Neural cell (in vitro differentiated cells): Measurements from ENCODE around the gene DNAH8. TPM values are rescaled to one million over a fixed set of nuclear protein-coding genes. Genes with fewer than 3 reads are reported as not detected.

ENCODE experiments used
- H2AFZ ChIP-seq: fragments of 200-600, 300-800 bp; sonication (generic), shearing (Covaris generic); 2 replicates; pipeline ENCODE4 v1.6.0; 2014; ENCODE audit warnings: low read depth, mild to moderate bottlenecking, antibody characterized with exemption, low read length, moderate library complexity
- H3F3A ChIP-seq: fragments of 200-600 bp; shearing (Covaris generic); 2 replicates; pipeline ENCODE4 v1.6.1; 2016; ENCODE audit warnings: mild to moderate bottlenecking, moderate library complexity, mixed read lengths, antibody characterized with exemption, low read length; ENCODE audit not compliant: insufficient read depth, poor library complexity, severe bottlenecking
- H3K27ac ChIP-seq: fragments of 200-600, 300-800 bp; sonication (generic), shearing (Covaris generic); 2 replicates; pipeline ENCODE4 v1.5.1; 2014; ENCODE audit warnings: mild to moderate bottlenecking, low read length, moderate library complexity
- H3K27me3 ChIP-seq: fragments of 300-800, 200-600 bp; sonication (generic), shearing (Covaris generic); 2 replicates; pipeline ENCODE4 v1.6.0; 2014; ENCODE audit warnings: mild to moderate bottlenecking, low read depth, low read length, moderate library complexity; ENCODE audit not compliant: insufficient read depth
- H3K36me3 ChIP-seq: fragments of 300-800, 200-600 bp; sonication (generic), shearing (Covaris generic); 2 replicates; pipeline ENCODE4 v1.5.1; 2014; ENCODE audit warnings: mild to moderate bottlenecking, antibody characterized with exemption, low read length, moderate library complexity; ENCODE audit not compliant: insufficient read depth
- H3K4me2 ChIP-seq: fragments of 300-800, 200-600 bp; sonication (generic), shearing (Covaris generic); 2 replicates; pipeline ENCODE4 v1.6.0; 2014; ENCODE audit warnings: mild to moderate bottlenecking, low read length
- H3K4me3 ChIP-seq: fragments of 300-800, 200-600 bp; sonication (generic), shearing (Covaris generic); 2 replicates; pipeline ENCODE4 v1.5.1; 2014; ENCODE audit warnings: mild to moderate bottlenecking, low read length, moderate library complexity
- H3K79me2 ChIP-seq: fragments of 200-600 bp; shearing (Covaris generic); replicated peaks from 2 replicates; pipeline ENCODE4 v1.6.0; 2014; ENCODE audit warnings: mild to moderate bottlenecking, low read length, moderate library complexity; ENCODE audit not compliant: insufficient read depth
- H3K9ac ChIP-seq: fragments of 300-800, 200-600 bp; sonication (generic), shearing (Covaris generic); 2 replicates; pipeline ENCODE4 v1.6.1; 2016; ENCODE audit warnings: mild to moderate bottlenecking, low read length, mixed read lengths
- H3K9me2 ChIP-seq: fragments of 200-600 bp; shearing (Covaris generic); 2 replicates; pipeline ENCODE4 v1.6.1; 2016; ENCODE audit warnings: mild to moderate bottlenecking, low read length, mixed read lengths; ENCODE audit not compliant: insufficient read depth
- H3K9me3 ChIP-seq: fragments of 200-600, 300-800 bp; sonication (generic), shearing (Covaris generic); 2 replicates; pipeline ENCODE4 v1.6.1; 2016; ENCODE audit warnings: mild to moderate bottlenecking, mixed run types, low read length, moderate library complexity, mixed read lengths
- H4K20me1 ChIP-seq: fragments of 200-600 bp; shearing (Covaris generic); 2 replicates; pipeline ENCODE4 v1.6.1; 2016; ENCODE audit warnings: mild to moderate bottlenecking, mixed run types; ENCODE audit not compliant: insufficient read depth
- CTCF ChIP-seq: fragments of 450-650 bp; IDR thresholded peaks from 2 replicates; pipeline ENCODE4 v1.5.1; 2014; ENCODE audit warnings: antibody characterized with exemption, mild to moderate bottlenecking, moderate library complexity; ENCODE audit not compliant: poor library complexity, severe bottlenecking
- EP300 ChIP-seq: fragments of 450-650 bp; conservative IDR thresholded peaks from 2 replicates; pipeline ENCODE4 v1.6.1; 2014; ENCODE audit warnings: antibody characterized with exemption, mild to moderate bottlenecking, moderate library complexity; ENCODE audit not compliant: poor library complexity, severe bottlenecking
- EZH2 ChIP-seq: fragments of 200-600, 300-800 bp; shearing (Covaris generic), sonication (generic); IDR thresholded peaks from 2 replicates; pipeline ENCODE4 v1.6.1; 2014; ENCODE audit warnings: antibody characterized with exemption, low read length, borderline replicate concordance, mild to moderate bottlenecking; ENCODE audit not compliant: insufficient read depth, poor library complexity, severe bottlenecking
- MXI1 ChIP-seq: fragments of 450-650 bp; conservative IDR thresholded peaks from 2 replicates; pipeline ENCODE4 v1.6.1; 2014; ENCODE audit warnings: antibody characterized with exemption, mild to moderate bottlenecking; ENCODE audit not compliant: poor library complexity, severe bottlenecking
- POLR2AphosphoS5 ChIP-seq: IDR thresholded peaks from 2 replicates; pipeline ENCODE4 v1.6.1; 2012
- RAD21 ChIP-seq: fragments of 450-650 bp; conservative IDR thresholded peaks from 2 replicates; pipeline ENCODE4 v1.6.1; 2014; ENCODE audit warnings: antibody characterized with exemption, mild to moderate bottlenecking, moderate library complexity
- REST ChIP-seq: IDR thresholded peaks from 2 replicates; pipeline ENCODE4 v1.6.1; 2012; ENCODE audit warnings: borderline replicate concordance
- SMC3 ChIP-seq: fragments of 450-650 bp; conservative IDR thresholded peaks from 2 replicates; pipeline ENCODE4 v1.6.1; 2014; ENCODE audit warnings: antibody characterized with exemption, mild to moderate bottlenecking, moderate library complexity; ENCODE audit not compliant: poor library complexity
- polyA plus RNA-seq: library from polyadenylated mRNA; depleted of rRNA; stranded (reverse); fragments of >200 nt; gene quantifications from 2 replicates; pipeline ENCODE4 v1.2.3, GENCODE V29; 2014

The DNAH8 gene
- polyA plus RNA-seq, 1 donor from 2014 or later = 0.07 TPM

- Histone ChIP-seq H2AFZ (no peak overlapping the region), H3K79me2 (peaks cover 4% of the 10 kb centered on the region), H3K9me2 (no peaks in the 10 kb centered on the region), H4K20me1 (no peaks in the 10 kb centered on the region), H3K27me3 (no peaks in the 10 kb centered on the region), H3F3A (no peaks in the 10 kb centered on the region), H3K9me3 (no peaks in the 10 kb centered on the region), H3K36me3 (no peaks in the 10 kb centered on the region), H3K4me2 (no peak overlapping the region), H3K4me3 (no peak overlapping the region), H3K9ac (no peak overlapping the region), H3K27ac (no peak overlapping the region)
- TF ChIP-seq SMC3 (no peak), POLR2AphosphoS5 (peak; percentile 65), EP300 (peak; percentile 85)
These were observed 9.2 kb upstream of the DNAH8 start for GRCh38 chr6:38705924-38706323.

DNA sequence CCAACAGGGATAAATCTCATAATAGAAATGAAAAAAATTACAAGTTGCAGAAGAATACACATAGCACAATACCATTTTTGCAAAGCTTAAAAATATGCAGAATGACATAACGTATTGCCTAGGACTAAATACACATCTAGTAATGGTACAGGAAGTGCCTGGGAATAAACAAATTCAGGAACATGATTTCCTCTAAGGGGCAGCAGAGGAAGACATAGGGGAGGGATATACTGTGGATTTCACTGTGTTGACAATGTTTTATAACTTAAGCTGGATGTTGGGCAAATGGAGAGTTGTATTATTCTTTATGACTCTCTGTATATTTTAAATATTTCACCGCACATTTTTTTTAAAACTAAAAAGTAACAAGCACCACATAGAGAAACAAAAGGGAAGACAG, 6.6 kb upstream of the DNAH8 start:
- Histone ChIP-seq H3K9ac (no peak overlapping the region), H3K4me3 (no peak overlapping the region), H3K4me2 (no peak overlapping the region), H3K27ac (no peak overlapping the region), H4K20me1 (no peaks in the 10 kb centered on the region), H3K9me3 (no peaks in the 10 kb centered on the region), H3K27me3 (no peaks in the 10 kb centered on the region), H3K9me2 (no peaks in the 10 kb centered on the region), H3K36me3 (no peaks in the 10 kb centered on the region), H3F3A (no peaks in the 10 kb centered on the region), H2AFZ (no peak overlapping the region), H3K79me2 (no peaks in the 10 kb centered on the region)
- TF ChIP-seq CTCF = no peak
- no peak for TF ChIP-seq RAD21
- TF ChIP-seq POLR2AphosphoS5 = no peak

DNA sequence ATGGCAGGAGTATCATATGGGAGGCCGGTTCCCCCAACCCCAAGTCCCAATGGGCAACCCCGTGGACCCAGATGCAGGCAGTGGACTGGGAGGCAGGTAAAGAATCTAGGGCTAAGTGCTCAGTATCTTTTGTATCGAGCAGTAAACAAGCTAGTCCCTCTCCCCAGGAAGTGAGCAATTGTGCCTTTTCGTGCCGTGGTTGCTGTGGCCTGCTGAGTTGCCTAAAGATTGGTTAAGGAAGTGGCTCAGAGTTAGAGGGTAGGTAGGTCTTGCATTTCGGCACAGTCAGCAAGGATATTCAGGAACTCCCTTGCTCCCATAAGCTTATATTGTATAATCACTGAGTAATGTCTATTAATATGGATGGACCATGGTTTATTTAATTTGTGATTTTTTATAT, 1.3 kb upstream of the DNAH8 start:
- Histone ChIP-seq H3K4me2 (no peak overlapping the region), H3K4me3 (no peak overlapping the region), H2AFZ (no peak overlapping the region), H3K27me3 (peaks cover 13% of the 10 kb centered on the region), H3K36me3 (no peaks in the 10 kb centered on the region), H3K27ac (no peak overlapping the region), H3K79me2 (no peaks in the 10 kb centered on the region), H3K9ac (no peak overlapping the region), H4K20me1 (no peaks in the 10 kb centered on the region), H3K9me3 (no peaks in the 10 kb centered on the region), H3K9me2 (no peaks in the 10 kb centered on the region), H3F3A (no peaks in the 10 kb centered on the region)
- TF ChIP-seq EP300 (no peak), CTCF (no peak), SMC3 (no peak), POLR2AphosphoS5 (no peak), EZH2 (no peak), MXI1 (no peak), REST (no peak)
